Measurements from ENCODE around the gene AMBRA1. TPM values are rescaled to one million over a fixed set of nuclear protein-coding genes. Genes with fewer than 3 reads are reported as not detected.

The AMBRA1 gene
- total RNA-seq, 4 donors from 2014 or later: 20.2 to 31.3 (median 25.9) TPM

- H3K36me3 ChIP-seq: peaks cover 0 to 79% (median 9%) of the 10 kb centered on the region in 3 donors
- no peaks in the 10 kb centered on the region for H3K4me1 ChIP-seq
- 66 to 78% methylated on average over 2 of the region's 2 CpGs for WGBS, 2 donors
- H3K27ac ChIP-seq: no peak overlapping the region
- H3K4me3 ChIP-seq: no peak overlapping the region
- H3K27me3 ChIP-seq: no peaks in the 10 kb centered on the region
- DNase-seq: no peak
- no peak for TF ChIP-seq CTCF (IDR thresholded peaks at IDR 0.05)
- no peak for TF ChIP-seq POLR2A (IDR thresholded peaks at IDR 0.05)
- intact Hi-C loops (cut with DNase I): no loop called here
- no peaks in the 10 kb centered on the region for H3K9me3 ChIP-seq
Measured at GRCh38 chr11:46506483-46506791, 87.4 kb downstream of the AMBRA1 start.

GRCh38 chr11:46505741-46506482 lies 87.9 kb downstream of the AMBRA1 start:
- WGBS, 2 donors: 74 to 81% methylated on average over 6 of the region's 6 CpGs
- intact Hi-C loops (cut with DNase I): no loop called here
- H3K9me3 ChIP-seq: no peaks in the 10 kb centered on the region
- no peaks in the 10 kb centered on the region for H3K4me1 ChIP-seq
- no peak overlapping the region for H3K27ac ChIP-seq
- no peak for TF ChIP-seq CTCF (IDR thresholded peaks at IDR 0.05)
- TF ChIP-seq POLR2A (IDR thresholded peaks at IDR 0.05): no peak
- DNase-seq: no peak
- H3K4me3 ChIP-seq: no peak overlapping the region
- no peaks in the 10 kb centered on the region for H3K27me3 ChIP-seq
- peaks cover 0 to 84% (median 13%) of the 10 kb centered on the region in 3 donors for H3K36me3 ChIP-seq

- intact Hi-C loops (cut with DNase I): no loop called here
- 69 to 70% methylated on average over 3 of the region's 3 CpGs for WGBS, 2 donors
- Histone ChIP-seq H3K27me3 (no peaks in the 10 kb centered on the region), H3K4me1 (no peaks in the 10 kb centered on the region), H3K4me3 (no peak overlapping the region), H3K27ac (no peak overlapping the region), H3K9me3 (no peaks in the 10 kb centered on the region), H3K36me3 (peaks cover 0 to 83% (median 13%) of the 10 kb centered on the region in 3 donors)
- no peak for DNase-seq
- TF ChIP-seq POLR2A (IDR thresholded peaks at IDR 0.05) (no peak), CTCF (IDR thresholded peaks at IDR 0.05) (no peak)
Measured at GRCh38 chr11:46504817-46505613, 88.8 kb downstream of the AMBRA1 start.

GRCh38 chr11:46499821-46500220 lies 94.0 kb downstream of the AMBRA1 start:
- H3K36me3 ChIP-seq: peaks cover 0 to 54% (median 6%) of the 10 kb centered on the region in 3 donors
- no peak for TF ChIP-seq POLR2A (IDR thresholded peaks at IDR 0.05)
- no peak for TF ChIP-seq CTCF (IDR thresholded peaks at IDR 0.05)
- H3K4me1 ChIP-seq: no peaks in the 10 kb centered on the region
- WGBS, 2 donors: 93 to 100% methylated on average over 2 to 5 of the region's 5 CpGs
- H3K4me3 ChIP-seq: no peak overlapping the region
- no peaks in the 10 kb centered on the region for H3K27me3 ChIP-seq
- H3K27ac ChIP-seq: no peak overlapping the region
- intact Hi-C loops (cut with DNase I): no loop called here
- DNase-seq: no peak
- H3K9me3 ChIP-seq: no peaks in the 10 kb centered on the region

- no peaks in the 10 kb centered on the region for H3K4me1 ChIP-seq
- no peaks in the 10 kb centered on the region for H3K27me3 ChIP-seq
- no peak overlapping the region for H3K4me3 ChIP-seq
- peaks cover 0 to 54% (median 6%) of the 10 kb centered on the region in 3 donors for H3K36me3 ChIP-seq
- TF ChIP-seq POLR2A (IDR thresholded peaks at IDR 0.05) (no peak), CTCF (IDR thresholded peaks at IDR 0.05) (no peak)
- H3K9me3 ChIP-seq: no peaks in the 10 kb centered on the region
- DNase-seq: no peak
- intact Hi-C loops (cut with DNase I): no loop called here
- WGBS, 2 donors: 91 to 100% methylated on average over 2 of the region's 2 CpGs
- no peak overlapping the region for H3K27ac ChIP-seq
Measured at GRCh38 chr11:46498968-46499367, 94.9 kb downstream of the AMBRA1 start.
